GM12878 (cell line): ENCODE results near the gene GPRC5B.

Experiments used
- EZH2 ChIP-seq: IDR thresholded peaks from 2 replicates; pipeline ENCODE4 v1.6.1; 2012; ENCODE audit warnings: low read depth, mild to moderate bottlenecking, control low read depth, inconsistent platforms, low read length, borderline replicate concordance; ENCODE audit not compliant: control insufficient read depth
- HDAC2 ChIP-seq: fragments of 200-600 bp; sonication (generic); IDR thresholded peaks from 2 replicates; pipeline ENCODE4 v1.6.1; 2017
- RFX5 ChIP-seq: IDR thresholded peaks from 2 replicates; pipeline ENCODE4 v1.6.1; 2011; ENCODE audit warnings: low read depth, low read length, improper control_type of control experiment
- TF ChIP-seq, protein P1 (sequence below): fragments of 450-650 bp; conservative IDR thresholded peaks from 2 replicates; pipeline ENCODE4 v1.6.1; 2017; ENCODE audit warnings: mild to moderate bottlenecking, moderate library complexity

DNA sequence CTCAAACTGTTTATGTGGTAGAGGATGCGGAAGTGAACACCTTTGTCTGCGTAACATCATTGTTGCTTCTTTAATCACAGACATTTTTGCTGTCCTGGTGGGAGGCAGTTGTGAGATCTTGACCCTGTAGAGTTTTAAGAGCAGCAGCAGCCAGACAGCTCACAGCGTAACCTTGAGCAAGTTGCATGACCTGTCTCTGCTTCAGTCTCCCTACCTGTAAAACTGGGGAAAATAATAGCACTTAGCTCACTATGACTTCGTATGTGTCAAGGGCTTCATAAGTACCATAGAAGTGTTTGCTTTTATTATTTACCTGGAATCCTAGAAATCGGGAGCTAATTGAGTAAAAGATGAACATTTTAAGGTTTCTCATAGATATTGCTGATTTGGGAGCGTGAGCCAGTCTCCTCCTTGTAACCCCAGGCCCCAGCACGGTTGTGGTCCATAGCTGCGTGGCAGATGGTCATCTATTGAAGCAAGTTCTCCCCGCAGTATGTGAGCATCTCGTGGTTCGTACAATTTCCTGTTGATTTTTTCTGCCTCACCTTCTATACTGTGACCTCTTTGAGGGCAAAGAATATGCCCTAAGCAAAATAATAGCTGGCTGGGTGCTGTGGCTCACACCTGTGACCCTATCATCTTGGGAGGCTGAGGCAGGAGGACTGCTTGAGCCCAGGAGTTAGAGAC lies 34.4 kb downstream of the GPRC5B start:
- TF ChIP-seq RFX5 (no peak), HDAC2 (no peak), EZH2 (no peak)
- TF ChIP-seq, protein P1, sequence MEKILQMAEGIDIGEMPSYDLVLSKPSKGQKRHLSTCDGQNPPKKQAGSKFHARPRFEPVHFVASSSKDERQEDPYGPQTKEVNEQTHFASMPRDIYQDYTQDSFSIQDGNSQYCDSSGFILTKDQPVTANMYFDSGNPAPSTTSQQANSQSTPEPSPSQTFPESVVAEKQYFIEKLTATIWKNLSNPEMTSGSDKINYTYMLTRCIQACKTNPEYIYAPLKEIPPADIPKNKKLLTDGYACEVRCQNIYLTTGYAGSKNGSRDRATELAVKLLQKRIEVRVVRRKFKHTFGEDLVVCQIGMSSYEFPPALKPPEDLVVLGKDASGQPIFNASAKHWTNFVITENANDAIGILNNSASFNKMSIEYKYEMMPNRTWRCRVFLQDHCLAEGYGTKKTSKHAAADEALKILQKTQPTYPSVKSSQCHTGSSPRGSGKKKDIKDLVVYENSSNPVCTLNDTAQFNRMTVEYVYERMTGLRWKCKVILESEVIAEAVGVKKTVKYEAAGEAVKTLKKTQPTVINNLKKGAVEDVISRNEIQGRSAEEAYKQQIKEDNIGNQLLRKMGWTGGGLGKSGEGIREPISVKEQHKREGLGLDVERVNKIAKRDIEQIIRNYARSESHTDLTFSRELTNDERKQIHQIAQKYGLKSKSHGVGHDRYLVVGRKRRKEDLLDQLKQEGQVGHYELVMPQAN, result no peak
